Hepatocyte (in vitro differentiated cells): ENCODE results near the gene ERICH2. TPM values are rescaled to one million over a fixed set of nuclear protein-coding genes. Genes with fewer than 3 reads are reported as not detected.

ENCODE experiments used
- DNase-seq: peaks from one replicate; pipeline ENCODE4 v3.0.0-alpha.2; 2016; ENCODE audit warnings: low spot score
- H2AFZ ChIP-seq: fragments of 200-600 bp; sonication (generic); 2 replicates; pipeline ENCODE4 v1.6.0; 2016; ENCODE audit warnings: antibody characterized with exemption, mild to moderate bottlenecking
- H3K27ac ChIP-seq: fragments of 200-600 bp; sonication (generic); 2 replicates; pipeline ENCODE4 v1.5.1; 2016; ENCODE audit warnings: mild to moderate bottlenecking
- H3K27me3 ChIP-seq: fragments of 200-600 bp; sonication (generic); 2 replicates; pipeline ENCODE4 v1.6.1; 2016
- H3K36me3 ChIP-seq: fragments of 200-600 bp; sonication (generic); replicated peaks from 2 replicates; pipeline ENCODE4 v1.5.1; 2016; ENCODE audit warnings: low read depth; ENCODE audit not compliant: insufficient read depth
- H3K4me1 ChIP-seq: fragments of 200-600 bp; sonication (generic); 2 replicates; pipeline ENCODE4 v1.5.1; 2016; ENCODE audit warnings: mild to moderate bottlenecking, moderate library complexity; ENCODE audit not compliant: insufficient read depth
- H3K4me2 ChIP-seq: fragments of 200-600 bp; sonication (generic); 2 replicates; pipeline ENCODE4 v1.6.0; 2016
- H3K4me3 ChIP-seq: fragments of 200-600 bp; sonication (generic); 2 replicates; pipeline ENCODE4 v1.5.1; 2016; ENCODE audit warnings: mild to moderate bottlenecking
- H3K79me2 ChIP-seq: fragments of 200-600 bp; sonication (generic); 2 replicates; pipeline ENCODE4 v1.6.0; 2017; ENCODE audit warnings: mild to moderate bottlenecking
- H3K9me2 ChIP-seq: fragments of 200-600 bp; sonication (generic); replicated peaks from 2 replicates; pipeline ENCODE4 v1.6.0; 2017; ENCODE audit warnings: mild to moderate bottlenecking; ENCODE audit not compliant: insufficient read depth
- H3K9me3 ChIP-seq: fragments of 200-600 bp; sonication (generic); 2 replicates; pipeline ENCODE4 v1.5.1; 2016; ENCODE audit warnings: low read depth, mild to moderate bottlenecking
- H4K20me1 ChIP-seq: fragments of 200-600 bp; sonication (generic); 2 replicates; pipeline ENCODE4 v1.6.0; 2016; ENCODE audit warnings: mild to moderate bottlenecking; ENCODE audit not compliant: insufficient read depth, poor library complexity, severe bottlenecking
- CTCF ChIP-seq: fragments of 200-600 bp; sonication (generic); IDR thresholded peaks from 2 replicates; pipeline ENCODE4 v1.5.1; 2016; ENCODE audit warnings: antibody characterized with exemption, mild to moderate bottlenecking; ENCODE audit not compliant: poor library complexity
- EZH2 ChIP-seq: fragments of 200-600 bp; sonication (generic); IDR thresholded peaks from 2 replicates; pipeline ENCODE4 v1.6.1; 2016; ENCODE audit warnings: antibody characterized with exemption, mild to moderate bottlenecking, borderline replicate concordance
- EZH2phosphoT487 ChIP-seq: fragments of 200-600 bp; sonication (generic); IDR thresholded peaks from one replicate; pipeline ENCODE4 v1.6.1; 2018; ENCODE audit warnings: antibody characterized with exemption, mild to moderate bottlenecking, low read depth, moderate library complexity; ENCODE audit not compliant: unreplicated experiment, severe bottlenecking
- WGBS: methylation state at CpG from one replicate; pipeline ENCODE4 v1.1.6; 2016; ENCODE audit warnings: low lambda C conversion rate; ENCODE audit errors: missing lambda C conversion rate; 5-methylcytosine and 5-hydroxymethylcytosine counted together
- polyA plus RNA-seq: library from polyadenylated mRNA; unstranded; fragments of >200 nt; fragmentation: Nextera tagmentation; extraction: Ambion mirVana; gene quantifications from 2 replicates; pipeline ENCODE4 v1.2.1, GENCODE V29; 2016
- total RNA-seq: library from RNA; depleted of rRNA; stranded (reverse); fragments of >200 nt; gene quantifications from 2 replicates; pipeline ENCODE4 v1.2.3, GENCODE V29; 2014

Gene ERICH2
- total and polyA plus RNA-seq, 2 experiments from 2014 or later, result 1.9 TPM; not detected in 1

GRCh38 chr2:170737406-170737805, 32.8 kb upstream of the ERICH2 start:
- Histone ChIP-seq H3K27me3 (no peaks in the 10 kb centered on the region), H3K9me3 (no peaks in the 10 kb centered on the region), H3K36me3 (no peaks in the 10 kb centered on the region), H3K4me2 (no peak overlapping the region), H3K4me3 (no peak overlapping the region), H3K4me1 (peaks cover 9% of the 10 kb centered on the region), H3K9me2 (no peaks in the 10 kb centered on the region), H4K20me1 (no peaks in the 10 kb centered on the region), H3K27ac (peak overlapping the region; percentile 42), H2AFZ (no peak overlapping the region), H3K79me2 (no peaks in the 10 kb centered on the region)
- 97% methylated on average over 2 of the region's 2 CpGs for WGBS
- DNase-seq, result no peak
- no peak for TF ChIP-seq EZH2phosphoT487
- TF ChIP-seq CTCF, result no peak
- no peak for TF ChIP-seq EZH2

- H3K4me1 ChIP-seq, result peaks cover 9% of the 10 kb centered on the region
- no peak overlapping the region for H3K4me2 ChIP-seq
- H4K20me1 ChIP-seq, result no peaks in the 10 kb centered on the region
- peak; percentile 26 for DNase-seq
- H3K4me3 ChIP-seq, result no peak overlapping the region
- no peaks in the 10 kb centered on the region for H3K9me2 ChIP-seq
- no peak overlapping the region for H2AFZ ChIP-seq
- no peaks in the 10 kb centered on the region for H3K79me2 ChIP-seq
- H3K27ac ChIP-seq, result peak overlapping the region; percentile 42
- 93% methylated on average over 4 of the region's 4 CpGs for WGBS
- no peaks in the 10 kb centered on the region for H3K36me3 ChIP-seq
- H3K27me3 ChIP-seq, result no peaks in the 10 kb centered on the region
- H3K9me3 ChIP-seq, result no peaks in the 10 kb centered on the region
- TF ChIP-seq EZH2 (no peak), CTCF (no peak), EZH2phosphoT487 (no peak)
Measured at GRCh38 chr2:170737821-170738220, 32.4 kb upstream of the ERICH2 start.

GRCh38 chr2:170739048-170739447, 31.1 kb upstream of the ERICH2 start:
- Histone ChIP-seq H2AFZ (no peak overlapping the region), H3K27me3 (no peaks in the 10 kb centered on the region), H3K4me2 (no peak overlapping the region), H4K20me1 (no peaks in the 10 kb centered on the region), H3K4me1 (peaks cover 5% of the 10 kb centered on the region), H3K36me3 (no peaks in the 10 kb centered on the region), H3K9me3 (no peaks in the 10 kb centered on the region), H3K9me2 (no peaks in the 10 kb centered on the region), H3K79me2 (no peaks in the 10 kb centered on the region), H3K27ac (peak overlapping the region; percentile 70), H3K4me3 (no peak overlapping the region)
- 72% methylated on average over 3 of the region's 3 CpGs for WGBS
- peak; percentile 65 for DNase-seq
- no peak for TF ChIP-seq EZH2phosphoT487
- TF ChIP-seq CTCF, result no peak

GRCh38 chr2:170739507-170740046, 30.6 kb upstream of the ERICH2 start:
- DNase-seq, result no peak
- no peaks in the 10 kb centered on the region for H3K27me3 ChIP-seq
- peak overlapping the region; percentile 68 for H3K27ac ChIP-seq
- no peak overlapping the region for H2AFZ ChIP-seq
- H3K79me2 ChIP-seq, result no peaks in the 10 kb centered on the region
- H3K36me3 ChIP-seq, result no peaks in the 10 kb centered on the region
- 77% methylated on average over 3 of the region's 3 CpGs for WGBS
- no peaks in the 10 kb centered on the region for H3K9me3 ChIP-seq
- H3K4me2 ChIP-seq, result peak overlapping the region; percentile 34
- H3K9me2 ChIP-seq, result no peaks in the 10 kb centered on the region
- no peak overlapping the region for H3K4me3 ChIP-seq
- no peaks in the 10 kb centered on the region for H3K4me1 ChIP-seq
- H4K20me1 ChIP-seq, result no peaks in the 10 kb centered on the region
- TF ChIP-seq EZH2 (no peak), EZH2phosphoT487 (no peak), CTCF (no peak)
